Measurements from ENCODE around the gene PRM3.

PRM3 gene

DNA sequence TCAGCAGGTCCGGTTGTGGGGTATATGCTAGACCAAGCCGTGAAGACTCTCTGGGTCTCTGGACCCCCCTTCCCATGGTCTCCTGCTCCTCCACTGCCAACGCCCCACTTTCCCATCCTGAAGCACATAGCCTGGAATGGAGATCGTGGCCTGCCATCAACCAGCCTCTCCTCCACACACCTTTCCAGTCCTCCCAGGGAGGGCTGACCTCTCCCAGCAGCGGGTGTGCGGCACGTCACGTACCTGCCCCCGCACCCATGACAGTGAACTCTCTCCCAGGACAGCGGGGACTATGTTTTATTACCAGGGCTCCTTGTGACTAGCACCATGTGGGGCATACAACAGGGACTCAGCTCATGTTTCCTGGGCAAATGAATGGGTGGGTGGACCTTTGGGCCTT lies 1.8 kb downstream of the PRM3 start:
- no peak overlapping the region for H2AFZ ChIP-seq (ENCODE audit: low read depth, low read length)
- no peaks in the 10 kb centered on the region for H3K27me3 ChIP-seq (ENCODE audit: insufficient read depth, low read length)
- no peaks in the 10 kb centered on the region for H3K36me3 ChIP-seq (ENCODE audit: insufficient read depth, low read length)
- peaks cover 10% of the 10 kb centered on the region for H3K4me1 ChIP-seq (ENCODE audit: insufficient read depth, low read length)
- H3K4me3 ChIP-seq (ENCODE audit: low read length) = no peak overlapping the region
- H3K9me3 ChIP-seq (ENCODE audit: low read length) = peaks cover 3% of the 10 kb centered on the region

DNA sequence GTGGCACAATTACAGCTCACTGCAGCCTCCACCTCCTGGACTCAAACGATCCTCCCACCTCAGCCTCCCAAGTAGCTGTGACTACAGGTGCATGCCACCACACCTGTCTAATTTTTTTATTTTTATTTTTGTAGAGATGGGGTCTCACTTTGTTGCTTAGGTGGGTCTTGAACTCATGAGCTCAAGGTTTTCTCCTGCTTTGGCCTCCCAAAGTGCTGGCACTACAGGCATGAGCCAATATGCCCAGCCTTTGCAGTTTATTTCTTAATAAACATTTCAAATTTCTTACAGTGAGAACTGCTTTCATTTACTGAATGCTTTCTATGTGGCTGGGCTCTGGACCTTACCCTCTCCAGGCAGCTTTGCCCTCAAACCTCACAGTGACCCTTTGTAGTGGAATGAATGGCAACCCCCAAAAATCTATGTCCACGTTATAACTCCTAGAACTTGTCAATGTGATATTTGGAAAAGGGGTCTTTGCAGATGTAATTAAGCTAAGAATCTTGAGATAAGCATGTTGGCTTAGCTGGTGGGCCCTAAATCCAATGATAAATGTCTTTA lies 2.7 kb downstream of the PRM3 start:
- Histone ChIP-seq H2AFZ (ENCODE audit: low read depth, low read length) (no peak overlapping the region), H3K4me3 (ENCODE audit: low read length) (no peak overlapping the region), H3K4me1 (ENCODE audit: insufficient read depth, low read length) (peaks cover 10% of the 10 kb centered on the region), H3K36me3 (ENCODE audit: insufficient read depth, low read length) (no peaks in the 10 kb centered on the region), H3K27me3 (ENCODE audit: insufficient read depth, low read length) (no peaks in the 10 kb centered on the region), H3K9me3 (ENCODE audit: low read length) (peaks cover 3% of the 10 kb centered on the region)

- Histone ChIP-seq H3K36me3 (ENCODE audit: insufficient read depth, low read length) (no peaks in the 10 kb centered on the region), H3K4me3 (ENCODE audit: low read length) (no peak within 1 kb of the TSS), H3K9me3 (ENCODE audit: low read length) (peaks cover 1% of the 10 kb centered on the region), H3K27me3 (ENCODE audit: insufficient read depth, low read length) (no peaks in the 10 kb centered on the region), H3K4me1 (ENCODE audit: insufficient read depth, low read length) (peaks cover 7% of the 10 kb centered on the region), H2AFZ (ENCODE audit: low read depth, low read length) (no peak within 1 kb of the TSS)
Measured at GRCh38 chr16:11268921-11269375, 4.5 kb downstream of the PRM3 start, which contains the start of gene TNP2. TNP2 (minus strand) TSS chr16:11269325; CDS start chr16:11269262, 63 bp downstream.

DNA sequence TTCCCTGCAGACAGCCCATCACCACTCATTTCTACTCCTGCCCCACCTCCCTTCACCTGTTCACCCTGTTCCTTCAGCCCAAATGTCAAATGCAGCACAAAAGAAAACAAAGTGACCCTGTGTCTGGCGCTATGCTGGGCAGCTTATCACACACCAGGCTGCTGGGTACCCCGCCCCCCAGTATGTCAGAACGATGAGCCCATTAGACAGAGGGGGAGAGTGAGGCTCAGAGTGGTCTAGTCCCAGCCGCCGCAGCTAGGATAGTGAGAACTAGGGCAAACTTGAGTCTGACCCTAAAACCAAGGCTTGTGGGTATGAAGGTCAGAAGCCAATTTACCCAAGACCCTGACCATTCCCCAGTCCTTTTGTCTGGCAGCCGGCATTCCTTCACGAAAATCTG lies 8.3 kb downstream of the PRM3 start:
- no peak overlapping the region for H2AFZ ChIP-seq (ENCODE audit: low read depth, low read length)
- no peak overlapping the region for H3K4me3 ChIP-seq (ENCODE audit: low read length)
- no peaks in the 10 kb centered on the region for H3K36me3 ChIP-seq (ENCODE audit: insufficient read depth, low read length)
- no peaks in the 10 kb centered on the region for H3K4me1 ChIP-seq (ENCODE audit: insufficient read depth, low read length)
- H3K9me3 ChIP-seq (ENCODE audit: low read length) = peaks cover 1% of the 10 kb centered on the region
- no peaks in the 10 kb centered on the region for H3K27me3 ChIP-seq (ENCODE audit: insufficient read depth, low read length)

DNA sequence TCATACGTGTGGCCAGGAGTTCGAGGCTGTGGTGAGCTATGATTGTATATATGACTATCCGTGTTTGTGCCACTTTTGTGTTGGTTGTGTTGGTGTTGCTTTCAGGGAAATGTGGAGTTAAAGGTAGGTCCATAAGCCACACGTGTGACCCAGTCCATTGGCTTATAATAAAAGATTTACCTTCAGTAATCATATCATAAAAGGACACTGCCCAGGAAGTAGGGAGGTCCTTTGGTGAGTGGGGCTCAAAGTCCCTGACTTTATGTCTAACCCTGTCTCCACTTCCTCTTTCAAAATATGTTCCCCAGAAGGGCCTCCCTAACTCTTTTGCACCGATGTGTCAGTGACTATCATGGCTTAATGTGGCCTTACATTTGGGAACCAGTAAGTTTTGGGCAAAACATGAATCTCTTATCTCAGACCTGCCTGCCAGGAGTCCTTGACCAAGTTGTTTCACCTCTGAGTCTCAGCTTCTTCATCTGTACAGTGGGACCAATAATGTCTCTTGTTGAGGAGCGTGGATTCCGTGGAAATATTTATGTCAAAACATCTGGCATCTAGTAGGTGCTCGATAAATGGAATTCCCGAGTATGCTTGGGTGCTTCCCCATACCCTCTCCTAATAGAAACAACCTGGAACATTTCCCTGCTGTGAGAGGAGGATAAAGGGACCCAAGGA lies 9.1 kb downstream of the PRM3 start:
- Histone ChIP-seq H3K9me3 (ENCODE audit: low read length) (peaks cover 1% of the 10 kb centered on the region), H3K4me3 (ENCODE audit: low read length) (no peak overlapping the region), H3K36me3 (ENCODE audit: insufficient read depth, low read length) (no peaks in the 10 kb centered on the region), H2AFZ (ENCODE audit: low read depth, low read length) (no peak overlapping the region), H3K27me3 (ENCODE audit: insufficient read depth, low read length) (no peaks in the 10 kb centered on the region), H3K4me1 (ENCODE audit: insufficient read depth, low read length) (no peaks in the 10 kb centered on the region)

- Histone ChIP-seq H3K4me3 (ENCODE audit: low read length) (no peak overlapping the region), H3K36me3 (ENCODE audit: insufficient read depth, low read length) (no peaks in the 10 kb centered on the region), H3K9me3 (ENCODE audit: low read length) (peaks cover 1% of the 10 kb centered on the region), H2AFZ (ENCODE audit: low read depth, low read length) (no peak overlapping the region), H3K27me3 (ENCODE audit: insufficient read depth, low read length) (no peaks in the 10 kb centered on the region), H3K4me1 (ENCODE audit: insufficient read depth, low read length) (no peaks in the 10 kb centered on the region)
Measured at GRCh38 chr16:11263737-11264136, 9.7 kb downstream of the PRM3 start.

DNA sequence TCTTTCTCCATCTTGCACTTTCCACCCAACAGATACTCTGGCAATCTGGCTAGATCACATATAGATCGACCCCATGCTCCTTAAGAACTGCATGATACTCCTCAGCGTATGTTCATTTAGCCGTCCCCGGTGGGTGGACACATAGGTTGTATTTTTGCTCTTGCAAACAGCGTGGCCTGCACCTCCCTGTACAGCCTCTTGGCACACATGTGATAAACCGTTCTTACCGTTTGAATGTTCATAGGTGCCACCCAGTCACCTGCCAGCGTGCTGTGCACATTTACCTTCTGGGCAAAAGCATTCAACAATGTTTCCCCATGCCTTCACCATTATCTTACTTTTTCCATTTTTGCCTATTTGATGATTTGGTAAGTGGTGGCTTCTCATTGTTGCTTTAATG lies 10.5 kb downstream of the PRM3 start:
- no peaks in the 10 kb centered on the region for H3K4me1 ChIP-seq (ENCODE audit: insufficient read depth, low read length)
- H3K4me3 ChIP-seq (ENCODE audit: low read length) = no peak overlapping the region
- no peak overlapping the region for H2AFZ ChIP-seq (ENCODE audit: low read depth, low read length)
- no peaks in the 10 kb centered on the region for H3K27me3 ChIP-seq (ENCODE audit: insufficient read depth, low read length)
- peaks cover 1% of the 10 kb centered on the region for H3K9me3 ChIP-seq (ENCODE audit: low read length)
- no peaks in the 10 kb centered on the region for H3K36me3 ChIP-seq (ENCODE audit: insufficient read depth, low read length)

GRCh38 chr16:11260596-11260966 lies 12.8 kb downstream of the PRM3 start:
- no peak overlapping the region for H3K4me3 ChIP-seq (ENCODE audit: low read length)
- no peak overlapping the region for H2AFZ ChIP-seq (ENCODE audit: low read depth, low read length)
- peaks cover 5% of the 10 kb centered on the region for H3K4me1 ChIP-seq (ENCODE audit: insufficient read depth, low read length)
- no peaks in the 10 kb centered on the region for H3K27me3 ChIP-seq (ENCODE audit: insufficient read depth, low read length)
- no peaks in the 10 kb centered on the region for H3K36me3 ChIP-seq (ENCODE audit: insufficient read depth, low read length)
- H3K9me3 ChIP-seq (ENCODE audit: low read length) = no peaks in the 10 kb centered on the region

DNA sequence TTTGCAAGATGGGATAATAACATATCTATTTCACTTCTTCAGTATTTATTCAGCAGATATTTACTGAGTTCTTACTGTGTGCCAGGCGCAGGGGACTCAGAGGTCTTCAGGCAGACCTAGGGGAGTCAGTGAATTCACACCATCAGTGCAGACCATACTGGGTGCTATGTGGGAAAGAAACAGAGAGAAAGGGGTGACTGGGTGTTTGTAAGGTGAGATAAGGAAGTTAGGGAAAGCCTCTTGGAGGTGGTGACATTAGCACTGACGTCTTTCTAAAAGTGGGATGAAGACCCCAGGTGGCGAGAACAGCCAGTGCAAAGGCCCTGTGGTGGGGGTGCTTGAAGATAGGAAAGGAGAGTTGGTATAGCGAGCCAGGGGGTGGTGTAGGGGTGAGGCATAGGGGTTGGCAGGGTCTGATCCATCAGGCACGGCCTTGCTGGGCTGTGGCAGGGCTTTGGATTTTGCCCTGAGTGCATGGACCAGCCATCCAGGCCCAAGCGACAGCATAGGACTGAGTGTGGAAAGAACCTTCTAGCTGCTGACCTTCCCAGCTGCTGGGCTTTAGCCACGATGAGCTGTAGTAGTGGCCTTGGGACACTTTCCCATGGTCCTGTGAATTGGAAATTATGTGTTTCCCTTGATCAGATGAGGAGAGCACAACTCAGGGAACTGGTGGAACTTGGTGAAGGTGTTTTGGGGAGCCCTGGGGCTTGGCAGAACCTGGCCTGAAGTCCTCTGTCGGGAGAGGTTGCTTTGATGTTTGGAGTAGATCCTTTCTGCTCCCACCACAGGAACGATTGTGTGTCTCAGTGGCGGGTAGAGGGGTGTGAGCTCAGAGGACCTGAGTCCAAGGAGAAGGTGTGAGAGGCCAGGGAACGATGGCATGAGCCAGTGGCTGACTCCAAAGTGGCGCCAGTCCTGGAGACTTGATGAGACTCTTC lies 13.5 kb downstream of the PRM3 start:
- no peaks in the 10 kb centered on the region for H3K9me3 ChIP-seq (ENCODE audit: low read length)
- H3K4me1 ChIP-seq (ENCODE audit: insufficient read depth, low read length) = peaks cover 10% of the 10 kb centered on the region
- no peak overlapping the region for H3K4me3 ChIP-seq (ENCODE audit: low read length)
- no peaks in the 10 kb centered on the region for H3K27me3 ChIP-seq (ENCODE audit: insufficient read depth, low read length)
- H3K36me3 ChIP-seq (ENCODE audit: insufficient read depth, low read length) = no peaks in the 10 kb centered on the region
- no peak overlapping the region for H2AFZ ChIP-seq (ENCODE audit: low read depth, low read length)

DNA sequence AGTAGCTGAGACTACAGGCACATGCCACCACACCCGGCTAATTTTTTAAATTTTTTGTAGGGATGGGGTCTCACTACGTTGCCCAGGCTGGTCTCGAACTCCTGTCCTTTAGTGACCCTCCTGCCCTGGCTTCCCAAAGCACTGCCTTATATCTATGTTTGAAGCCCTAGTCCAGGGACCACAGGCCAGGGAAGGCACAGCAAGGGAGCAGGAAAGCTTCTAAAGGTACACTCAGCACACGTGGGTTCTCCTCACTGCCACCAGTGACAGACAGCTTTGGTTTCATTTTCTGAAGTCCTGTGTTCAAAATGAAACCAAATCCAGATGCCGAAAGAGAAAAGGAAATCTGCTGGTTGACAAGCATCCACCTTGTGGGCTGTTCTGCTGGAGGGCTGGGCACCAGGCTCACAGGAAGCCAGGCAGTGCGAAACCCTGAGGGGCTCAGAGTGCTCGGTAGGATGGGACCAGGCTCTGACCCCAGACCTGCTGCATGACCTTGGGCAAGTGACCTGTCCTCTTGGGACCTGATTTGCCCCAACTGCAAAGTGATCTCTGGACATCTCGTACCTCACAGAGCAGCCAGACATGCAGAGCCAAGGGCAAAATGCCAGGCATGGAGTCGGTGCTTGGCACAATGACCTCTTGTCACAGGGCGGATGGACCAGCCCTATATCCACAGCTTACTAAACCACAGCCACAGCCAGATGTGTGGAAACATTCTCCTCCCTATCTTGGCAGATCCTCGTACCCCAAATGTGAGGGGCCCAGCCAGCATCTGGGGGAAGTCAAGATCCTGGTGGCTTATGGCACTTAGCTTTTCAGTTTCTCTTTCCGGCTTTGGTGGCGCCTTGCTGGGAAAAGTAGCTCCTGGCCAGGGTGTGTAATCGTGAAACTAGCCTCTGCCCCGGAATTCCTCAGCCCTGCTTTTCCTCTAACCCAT lies 14.6 kb downstream of the PRM3 start:
- Histone ChIP-seq H3K9me3 (ENCODE audit: low read length) (no peaks in the 10 kb centered on the region), H3K4me1 (ENCODE audit: insufficient read depth, low read length) (peaks cover 14% of the 10 kb centered on the region), H3K27me3 (ENCODE audit: insufficient read depth, low read length) (no peaks in the 10 kb centered on the region), H3K36me3 (ENCODE audit: insufficient read depth, low read length) (no peaks in the 10 kb centered on the region), H3K4me3 (ENCODE audit: low read length) (no peak overlapping the region), H2AFZ (ENCODE audit: low read depth, low read length) (no peak overlapping the region)

DNA sequence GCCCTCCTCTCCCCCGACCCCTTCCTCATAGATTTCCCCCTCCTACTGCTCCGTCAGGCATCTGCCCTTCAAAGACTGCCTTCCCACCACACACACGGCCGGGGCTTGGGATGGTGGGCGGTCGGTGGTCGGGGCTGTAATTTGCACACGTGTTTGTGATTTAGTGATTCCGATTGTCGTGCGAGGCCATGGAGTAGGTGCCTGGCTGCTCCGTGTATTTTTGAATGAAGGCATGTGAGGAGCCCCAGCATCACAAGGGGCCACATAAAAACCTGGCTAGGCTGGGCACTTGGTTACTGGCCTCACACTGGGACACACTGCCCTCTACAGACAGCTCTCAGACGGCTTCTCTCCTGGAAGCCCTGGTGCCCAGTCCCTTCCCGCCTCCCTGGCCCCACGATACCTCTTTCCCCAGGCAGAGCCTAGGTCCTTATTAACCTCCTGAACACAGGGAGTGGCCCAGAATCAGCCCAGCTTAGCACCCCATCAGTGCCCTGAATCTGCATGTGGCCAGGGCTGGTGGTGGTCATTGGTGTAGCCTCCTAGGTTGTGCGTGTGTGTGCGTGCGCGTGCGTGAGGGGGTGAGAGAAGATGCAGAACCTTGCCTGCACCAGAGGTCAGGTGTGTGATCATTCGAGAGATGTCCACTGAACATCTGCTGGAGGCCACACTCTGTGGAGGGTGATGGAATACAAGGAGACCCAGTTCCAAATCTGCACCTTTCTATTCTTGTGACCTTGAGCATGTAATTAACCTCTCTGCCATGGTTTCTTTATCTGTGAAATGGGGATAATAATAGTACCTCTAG lies 16.1 kb downstream of the PRM3 start:
- Histone ChIP-seq H3K4me3 (ENCODE audit: low read length) (peak overlapping the region; percentile 76), H3K27me3 (ENCODE audit: insufficient read depth, low read length) (no peaks in the 10 kb centered on the region), H3K4me1 (ENCODE audit: insufficient read depth, low read length) (peaks cover 14% of the 10 kb centered on the region), H2AFZ (ENCODE audit: low read depth, low read length) (peak overlapping the region; percentile 76), H3K9me3 (ENCODE audit: low read length) (no peaks in the 10 kb centered on the region), H3K36me3 (ENCODE audit: insufficient read depth, low read length) (no peaks in the 10 kb centered on the region)

DNA sequence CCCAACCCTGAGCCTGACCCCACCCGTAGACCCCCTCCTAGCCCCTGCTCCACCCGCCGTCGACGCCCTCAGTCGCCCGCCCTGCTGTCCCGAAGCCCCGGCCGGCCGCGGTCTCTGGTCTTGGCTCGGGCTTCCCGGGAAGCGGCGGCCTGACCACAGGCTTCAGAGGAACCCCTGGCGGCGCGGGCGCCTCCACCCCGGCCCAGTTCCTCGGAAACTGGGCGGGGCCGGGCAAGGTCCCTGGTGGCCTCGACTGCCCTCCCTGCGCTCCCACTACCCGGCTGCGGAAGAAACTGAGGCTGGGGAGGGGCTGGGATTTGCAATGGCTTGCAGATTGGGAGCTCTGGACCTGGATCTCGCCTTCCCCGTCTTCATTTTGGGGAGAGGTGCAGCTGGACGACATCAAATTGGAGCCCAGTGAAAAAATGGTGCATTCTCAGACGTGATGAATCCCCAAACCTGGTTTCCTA lies 16.7 kb downstream of the PRM3 start:
- H3K36me3 ChIP-seq (ENCODE audit: insufficient read depth, low read length) = no peaks in the 10 kb centered on the region
- no peaks in the 10 kb centered on the region for H3K9me3 ChIP-seq (ENCODE audit: low read length)
- no peaks in the 10 kb centered on the region for H3K27me3 ChIP-seq (ENCODE audit: insufficient read depth, low read length)
- peak overlapping the region; percentile 76 for H3K4me3 ChIP-seq (ENCODE audit: low read length)
- H2AFZ ChIP-seq (ENCODE audit: low read depth, low read length) = peak overlapping the region; percentile 76
- peaks cover 14% of the 10 kb centered on the region for H3K4me1 ChIP-seq (ENCODE audit: insufficient read depth, low read length)
